Adrenal gland (tissue), 12 donors: Measurements from ENCODE around the gene WDR20. TPM values are rescaled to one million over a fixed set of nuclear protein-coding genes. Genes with fewer than 3 reads are reported as not detected.

ENCODE experiments used
- DNase-seq, 7 donors: peaks; one replicate each; pipeline ENCODE4 v3.0.0-alpha.2; 2019 to 2020
- H3K27ac ChIP-seq, 5 donors: fragments of 200-600 bp; sonication (generic) in 4 of 5; 1 replicate in 3 of 5; 2 replicates in 2 of 5; pipeline versions ENCODE4 v1.5.1 to v1.8.0; 2016 to 2020; ENCODE audit warnings: mild to moderate bottlenecking in 1 of 5
- H3K27me3 ChIP-seq: fragments of 200-600 bp; 2 replicates; pipeline ENCODE4 v1.8.0; 2021
- H3K36me3 ChIP-seq, 2 donors: fragments of 200-600 bp; replicated peaks in 1 of 2; 1 replicate in 1 of 2; 2 replicates in 1 of 2; pipeline versions ENCODE4 v1.5.1 to v1.8.0; 2018 to 2022
- H3K4me1 ChIP-seq, 2 donors: fragments of 200-600 bp; replicated peaks in 1 of 2; 1 replicate in 1 of 2; 2 replicates in 1 of 2; pipeline versions ENCODE4 v1.5.1 to v1.8.0; 2018 to 2021
- H3K4me3 ChIP-seq, 4 donors: fragments of 200-600 bp; sonication (generic) in 3 of 4; one replicate each; pipeline ENCODE4 v1.5.1; 2016 to 2018
- H3K9me3 ChIP-seq, 3 donors: fragments of 200-600 bp; sonication (generic) in 1 of 3; replicated peaks in 1 of 3; 1 replicate in 2 of 3; 2 replicates in 1 of 3; pipeline versions ENCODE4 v1.5.1 to v1.8.0; 2016 to 2021
- CTCF ChIP-seq, 6 experiments: fragments of 450-650 bp in 4 of 6; fragments of 200-600 bp in 2 of 6; sonication (generic) in 1 of 6; IDR thresholded peaks; 1 replicate in 5 of 6; 2 replicates in 1 of 6; pipeline versions ENCODE4 v1.5.1 to v1.8.0; 2016 to 2021; ENCODE audit warnings: antibody characterized with exemption in 6 of 6, mild to moderate bottlenecking in 2 of 6, moderate library complexity in 1 of 6
- POLR2A ChIP-seq, 2 donors: fragments of 450-650 bp; IDR thresholded peaks; one replicate each; pipeline ENCODE4 v1.6.1; 2017; ENCODE audit warnings: antibody characterized with exemption in 2 of 2, mild to moderate bottlenecking in 2 of 2, moderate library complexity in 1 of 2
- WGBS, 4 donors: extraction: QIAGEN DNeasy Blood & Tissue Kit in 2 of 4; methylation state at CpG; one replicate each; pipeline versions ENCODE4 v1.1.5 to v1.1.7; 2013 to 2017; 5-methylcytosine and 5-hydroxymethylcytosine counted together
- intact Hi-C, 2 donors: fragments of 100-400 bp; cut with DNase I; formaldehyde crosslinking; loops; one replicate each; pipeline versions ENCODE4 v1.14.1 to v1.15.0; 2022 to 2023
- polyA plus RNA-seq, 3 donors: library from polyadenylated mRNA; stranded (reverse); fragments of 200-250 nt in 2 of 3; fragments of 350-450 nt in 1 of 3; fragmentation: Illumina TruSeq in 1 of 3; extraction: RNeasy Lipid Tissue Mini Kit (QIAGEN cat#74804) in 1 of 3; gene quantifications; one replicate each; pipeline ENCODE4 v1.2.3, GENCODE V29; 2013 to 2014
- total RNA-seq, 9 donors: library from RNA; depleted of rRNA in 4 of 9; stranded (reverse); fragments of >200 nt in 4 of 9; fragments of 120-200 nt in 1 of 9; fragmentation: NEBNext Ultra II Directional in 1 of 9; extraction: Animal tissue kit (Norgen Biotek cat#: 25700) in 1 of 9; gene quantifications; one replicate each; pipeline versions ENCODE4 v1.1.0 to v1.2.4, GENCODE V29; 2013 to 2023
- donor health status: healthy with polysubstance abuse.
- donor health status: Bipolar disorder and iron deficiency.
- donor health status: DM: yes; HTN: yes; CAD: no.
- donor health status: DM: no; HTN: no; CAD: no.
- donor health status: DM: no; HTN: no; CAD: no.
- donor health status: DM: yes; HTN: yes; CAD: no.

WDR20 gene
- total and polyA plus RNA-seq, 12 donors = 13.1 to 55.9 (median 38.3) TPM

- Histone ChIP-seq H3K27ac (peak overlapping the region in 1 of 5 donors; percentile 19), H3K4me3 (no peak overlapping the region), H3K4me1 (no peaks in the 10 kb centered on the region), H3K9me3 (no peaks in the 10 kb centered on the region), H3K36me3 (peaks cover 0 to 4% of the 10 kb centered on the region in 2 donors), H3K27me3 (no peaks in the 10 kb centered on the region)
- peak; percentile 85 to 95 (median 90) for DNase-seq
- 40 to 46% (median 42%) methylated on average over 19 of the region's 19 CpGs for WGBS, 4 donors
- peak; percentile 74 to 90 (median 86) for TF ChIP-seq CTCF (IDR thresholded peaks at IDR 0.05)
- no peak for TF ChIP-seq POLR2A (IDR thresholded peaks at IDR 0.05)
- intact Hi-C loops = loop anchor here in 1 of 2 donors (2.0 kb wide), 1 partner anchor 79 kb away; no protein-coding TSS in a partner anchor
These were observed 95.7 kb downstream of the WDR20 start for GRCh38 chr14:102235275-102235897.

GRCh38 chr14:102236026-102236425 lies 96.3 kb downstream of the WDR20 start:
- 94 to 96% (median 94%) methylated on average over 11 to 12 of the region's 12 CpGs for WGBS, 4 donors
- Histone ChIP-seq H3K27me3 (no peaks in the 10 kb centered on the region), H3K4me3 (no peak overlapping the region), H3K36me3 (peaks cover 0 to 4% of the 10 kb centered on the region in 2 donors), H3K4me1 (no peaks in the 10 kb centered on the region), H3K9me3 (no peaks in the 10 kb centered on the region), H3K27ac (no peak overlapping the region)
- TF ChIP-seq POLR2A (IDR thresholded peaks at IDR 0.05) (no peak), CTCF (IDR thresholded peaks at IDR 0.05) (no peak)
- intact Hi-C loops = no loop called here
- no peak for DNase-seq

- 80 to 91% (median 85%) methylated on average over 4 of the region's 4 CpGs for WGBS, 4 donors
These were observed 98.4 kb downstream of the WDR20 start for GRCh38 chr14:102238131-102238530.

GRCh38 chr14:102238766-102239165 lies 99.1 kb downstream of the WDR20 start:
- intact Hi-C loops = no loop called here
- Histone ChIP-seq H3K27ac (no peak overlapping the region), H3K27me3 (no peaks in the 10 kb centered on the region), H3K9me3 (no peaks in the 10 kb centered on the region), H3K4me3 (no peak overlapping the region), H3K36me3 (no peaks in the 10 kb centered on the region), H3K4me1 (no peaks in the 10 kb centered on the region)
- 91 to 97% (median 94%) methylated on average over 3 of the region's 3 CpGs for WGBS, 4 donors
- no peak for DNase-seq
- TF ChIP-seq POLR2A (IDR thresholded peaks at IDR 0.05) = no peak
- no peak for TF ChIP-seq CTCF (IDR thresholded peaks at IDR 0.05)

More at GRCh38 chr14:102238131-102238530, 98.4 kb downstream of the WDR20 start:
- no peaks in the 10 kb centered on the region for H3K36me3 ChIP-seq
- intact Hi-C loops = no loop called here
- H3K27me3 ChIP-seq = no peaks in the 10 kb centered on the region
- H3K9me3 ChIP-seq = no peaks in the 10 kb centered on the region
- no peak for TF ChIP-seq POLR2A (IDR thresholded peaks at IDR 0.05)
- TF ChIP-seq CTCF (IDR thresholded peaks at IDR 0.05) = no peak
- no peaks in the 10 kb centered on the region for H3K4me1 ChIP-seq
- no peak for DNase-seq
- no peak overlapping the region for H3K4me3 ChIP-seq
- no peak overlapping the region for H3K27ac ChIP-seq
